HCT116 (cell line): Measurements from ENCODE around the gene IL18BP. TPM values are rescaled to one million over a fixed set of nuclear protein-coding genes. Genes with fewer than 3 reads are reported as not detected.

Source experiments
- ATAC-seq: fragments of 200-7000 bp; cut with Tn5 transposase; 2 replicates; pipeline ENCODE4 v1.9.1; 2020; ENCODE audit warnings: mild to moderate bottlenecking, moderate library complexity
- BruUV-seq: library from RNA; stranded (reverse); fragments of 400-500 nt; replicated peaks from 2 replicates; lab custom pipeline; 2021; lab: Mats Ljungman, UMichigan
- CTCF ChIA-PET: fragments of 300-600 bp; sonication (Branson Sonifier 250); formaldehyde crosslinking; loops from one replicate; lab custom pipeline; 2021; ENCODE audit warnings: antibody characterized with exemption; lab: Charles Lee
- POLR2A ChIA-PET: fragments of 300-600, 350-600 bp; sonication (Branson Sonifier 250); formaldehyde crosslinking; loops from one replicate; lab custom pipeline; 2021; ENCODE audit warnings: antibody characterized with exemption; lab: Charles Lee
- RAD21 ChIA-PET, 2 experiments: fragments of 300-600 bp; sonication (Branson Sonifier 250); formaldehyde crosslinking; loops; one replicate each; lab custom pipeline; 2023; ENCODE audit warnings: low total read pairs in 2 of 2; ENCODE audit not compliant: uncharacterized antibody in 2 of 2, unreplicated experiment in 2 of 2, low non-redundant PET in 1 of 2; lab: Charles Lee
- DNase-seq: peaks from one replicate; pipeline ENCODE4 v3.0.0-alpha.2; 2010; ENCODE audit warnings: low read depth, low spot score
- H2AFZ ChIP-seq: fragments of 200-600 bp; shearing (Covaris generic), sonication (generic); 2 replicates; pipeline ENCODE4 v1.6.1; 2017; ENCODE audit warnings: low read depth, mixed run types, mixed read lengths, antibody characterized with exemption, low read length; ENCODE audit not compliant: poor library complexity, severe bottlenecking
- H3K27ac ChIP-seq: 2 replicates; pipeline ENCODE4 v1.5.1; 2012; ENCODE audit warnings: low read depth, low read length
- H3K27me3 ChIP-seq: fragments of 200-600 bp; sonication (generic); 2 replicates; pipeline ENCODE4 v1.6.1; 2016; ENCODE audit warnings: mixed run types, low read length, mixed read lengths; ENCODE audit not compliant: insufficient read depth
- H3K36me3 ChIP-seq, 2 experiments: fragments of 200-500 bp in 1 of 2; fragments of 200-600 bp in 1 of 2; sonication (Bioruptor generic) in 1 of 2; sonication (generic) in 1 of 2; 2 replicates each; pipeline versions ENCODE4 v1.5.1 to v1.6.1; 2014 to 2016; ENCODE audit warnings: low read length in 2 of 2, inconsistent platforms in 1 of 2, mixed read lengths in 1 of 2, mixed run types in 1 of 2; ENCODE audit not compliant: insufficient read depth in 2 of 2, control insufficient read depth in 1 of 2
- H3K4me1 ChIP-seq, 2 experiments: fragments of 200-600 bp in 1 of 2; sonication (generic) in 1 of 2; 2 replicates each; pipeline versions ENCODE4 v1.5.1 to v1.6.1; 2012 to 2017; ENCODE audit warnings: low read length in 2 of 2, inconsistent platforms in 1 of 2, mild to moderate bottlenecking in 1 of 2, mixed read lengths in 1 of 2, mixed run types in 1 of 2, moderate library complexity in 1 of 2; ENCODE audit not compliant: insufficient read depth in 2 of 2, control insufficient read depth in 1 of 2
- H3K4me2 ChIP-seq: fragments of 200-600 bp; sonication (generic); 2 replicates; pipeline ENCODE4 v1.6.1; 2017; ENCODE audit warnings: mixed run types, low read length, mixed read lengths
- H3K4me3 ChIP-seq, 2 experiments: fragments of 200-600 bp in 1 of 2; sonication (generic) in 1 of 2; replicated peaks in 1 of 2; 2 replicates each; pipeline ENCODE4 v1.5.1; 2011 to 2016; ENCODE audit warnings: low read length in 2 of 2, control low read depth in 1 of 2, low read depth in 1 of 2, mild to moderate bottlenecking in 1 of 2, mixed read lengths in 1 of 2, mixed run types in 1 of 2
- H3K79me2 ChIP-seq: fragments of 200-600 bp; sonication (generic); 2 replicates; pipeline ENCODE4 v1.6.1; 2017; ENCODE audit warnings: mild to moderate bottlenecking, mixed run types, low read length, moderate library complexity, mixed read lengths; ENCODE audit not compliant: insufficient read depth
- H3K9ac ChIP-seq: fragments of 200-600 bp; sonication (generic); 2 replicates; pipeline ENCODE4 v1.6.1; 2016; ENCODE audit warnings: low read length, mixed read lengths
- H3K9me2 ChIP-seq: fragments of 200-600 bp; sonication (generic), shearing (Covaris generic); 2 replicates; pipeline ENCODE4 v1.6.1; 2017; ENCODE audit warnings: mixed run types, mild to moderate bottlenecking, moderate library complexity; ENCODE audit not compliant: insufficient read depth
- H3K9me3 ChIP-seq, 2 experiments: fragments of 200-500 bp in 1 of 2; fragments of 200-600 bp in 1 of 2; sonication (Bioruptor generic) in 1 of 2; sonication (generic) in 1 of 2; 2 replicates each; pipeline ENCODE4 v1.6.1; 2014 to 2017; ENCODE audit warnings: low read length in 2 of 2, mixed read lengths in 2 of 2, inconsistent platforms in 1 of 2, low read depth in 1 of 2, mild to moderate bottlenecking in 1 of 2, mixed run types in 1 of 2, moderate library complexity in 1 of 2; ENCODE audit not compliant: control insufficient read depth in 1 of 2, insufficient read depth in 1 of 2
- H4K20me1 ChIP-seq: fragments of 200-600 bp; sonication (generic), shearing (Covaris generic); 2 replicates; pipeline ENCODE4 v1.6.1; 2017; ENCODE audit warnings: mixed run types, mild to moderate bottlenecking, moderate library complexity; ENCODE audit not compliant: insufficient read depth
- CEBPB ChIP-seq: IDR thresholded peaks from 2 replicates; pipeline ENCODE4 v1.6.1; 2012; ENCODE audit warnings: low read depth
- CTCF ChIP-seq, 3 experiments: fragments of 200-600 bp in 1 of 3; sonication (generic) in 1 of 3; IDR thresholded peaks in 2 of 3; conservative IDR thresholded peaks in 1 of 3; 2 replicates each; pipeline ENCODE4 v1.5.1; 2012 to 2017; ENCODE audit warnings: low read depth in 2 of 3, low read length in 2 of 3, antibody characterized with exemption in 1 of 3, borderline replicate concordance in 1 of 3, control low read depth in 1 of 3, mild to moderate bottlenecking in 1 of 3, mixed read lengths in 1 of 3, mixed run types in 1 of 3, moderate library complexity in 1 of 3; ENCODE audit not compliant: insufficient read depth in 1 of 3
- EGR1 ChIP-seq: IDR thresholded peaks from 2 replicates; pipeline ENCODE4 v1.6.1; 2012; ENCODE audit warnings: low read depth
- MAX ChIP-seq: IDR thresholded peaks from 2 replicates; pipeline ENCODE4 v1.6.1; 2012
- SIN3A ChIP-seq: IDR thresholded peaks from 2 replicates; pipeline ENCODE4 v1.6.1; 2012; ENCODE audit warnings: low read depth
- SRF ChIP-seq: IDR thresholded peaks from 2 replicates; pipeline ENCODE4 v1.6.1; 2012; ENCODE audit warnings: low read depth
- YY1 ChIP-seq: IDR thresholded peaks from 2 replicates; pipeline ENCODE4 v1.6.1; 2011; ENCODE audit warnings: low read length, low read depth, moderate library complexity, mild to moderate bottlenecking; ENCODE audit not compliant: insufficient replicate concordance; ENCODE audit errors: extremely low read depth
- ZBTB33 ChIP-seq: IDR thresholded peaks from 2 replicates; pipeline ENCODE4 v1.6.1; 2011; ENCODE audit warnings: mild to moderate bottlenecking, low read length, moderate library complexity; ENCODE audit not compliant: insufficient replicate concordance; ENCODE audit errors: extremely low read depth
- ZFX ChIP-seq: fragments of 450-650 bp; IDR thresholded peaks from 2 replicates; pipeline ENCODE4 v1.6.1; 2017
- ZNF274 ChIP-seq: fragments of 200-500 bp; sonication (Bioruptor generic); IDR thresholded peaks from 2 replicates; pipeline ENCODE4 v1.6.1; 2014; ENCODE audit warnings: mild to moderate bottlenecking, low read depth, low read length, inconsistent platforms
- intact Hi-C: fragments of 100-400 bp; cut with micrococcal nuclease; formaldehyde crosslinking; loops from 2 replicates; pipeline ENCODE4 v1.10.0; 2022
- total RNA-seq: library from RNA; stranded (reverse); gene quantifications from one replicate; pipeline ENCODE4 v1.2.1, GENCODE V29; 2021; ENCODE audit not compliant: unreplicated experiment

The IL18BP gene
- total RNA-seq, 1 experiment from 2014 or later = 9.8 TPM

- no peak overlapping the region for H3K9ac ChIP-seq
- no peak for TF ChIP-seq YY1
- no peak for TF ChIP-seq SIN3A
- TF ChIP-seq CTCF (IDR thresholded peaks at IDR 0.05 in 2 of 3, conservative IDR thresholded peaks at IDR 0.05 in 1 of 3; ENCODE audit: borderline replicate concordance in 1 of 3, insufficient read depth in 1 of 3, low read depth in 2 of 3, low read length in 2 of 3) = no peak
- TF ChIP-seq SRF = no peak
- no peak for TF ChIP-seq MAX
- TF ChIP-seq EGR1 = no peak
- no peak for TF ChIP-seq ZBTB33
- no peak for TF ChIP-seq ZFX
- no peak for TF ChIP-seq CEBPB
- TF ChIP-seq ZNF274 = no peak
- BruUV-seq = no TSS peak
- no peak overlapping the region for H3K4me2 ChIP-seq
- ChIA-PET POLR2A (no interaction called here), CTCF (no interaction called here), RAD21 (no interaction called here)
- intact Hi-C loops = no loop called here
- no peaks in the 10 kb centered on the region; a peak in 1 of 4 replicates for H3K36me3 ChIP-seq
- H3K4me1 ChIP-seq = peaks cover 4 to 9% of the 10 kb centered on the region in 2 experiments; a peak in 3 of 4 replicates
- DNase-seq (no peak), ATAC-seq (no peak)
- H3K9me3 ChIP-seq = no peaks in the 10 kb centered on the region
- H3K4me3 ChIP-seq = no peak overlapping the region
- peaks cover 70% of the 10 kb centered on the region for H3K79me2 ChIP-seq
- H3K27me3 ChIP-seq = no peaks in the 10 kb centered on the region
- H4K20me1 ChIP-seq = no peaks in the 10 kb centered on the region; the same call in 1 of the 2 replicates
- no peak overlapping the region for H3K27ac ChIP-seq
- H3K9me2 ChIP-seq = no peaks in the 10 kb centered on the region
- no peak overlapping the region for H2AFZ ChIP-seq
These were observed 49.7 kb upstream of the IL18BP start for GRCh38 chr11:71949034-71949433.
